HEK293 (cell line): Measurements from ENCODE around the gene KDSR.

Experiments used
- CTCF ChIA-PET: fragments of 350-600 bp; formaldehyde crosslinking; extraction: SDS; loops from one replicate; lab custom pipeline; 2021; ENCODE audit warnings: antibody characterized with exemption; lab: Yijun Ruan, JAX
- POLR2A ChIA-PET: fragments of 300-600 bp; formaldehyde crosslinking; extraction: SDS; loops from one replicate; lab custom pipeline; 2020; ENCODE audit warnings: antibody characterized with exemption, inconsistent platforms; lab: Yijun Ruan, JAX
- H3K27ac ChIP-seq: fragments of 200-500 bp; sonication (Bioruptor generic); 2 replicates; pipeline ENCODE4 v1.5.1; 2014; ENCODE audit warnings: low read depth, low read length, control low read depth, inconsistent platforms; ENCODE audit errors: extremely low read depth
- H3K36me3 ChIP-seq, 2 experiments: fragments of 200-500 bp in 1 of 2; sonication (Bioruptor generic) in 1 of 2; 1 replicate in 1 of 2; 2 replicates in 1 of 2; pipeline ENCODE4 v1.5.1; 2014 to 2017; ENCODE audit warnings: inconsistent platforms in 2 of 2, low read length in 2 of 2; ENCODE audit not compliant: control insufficient read depth in 2 of 2, insufficient read depth in 1 of 2
- H3K4me1 ChIP-seq: fragments of 200-500 bp; sonication (Bioruptor generic); 2 replicates; pipeline ENCODE4 v1.5.1; 2014; ENCODE audit warnings: mild to moderate bottlenecking, low read length, inconsistent platforms; ENCODE audit not compliant: control insufficient read depth, insufficient read depth
- H3K4me3 ChIP-seq: 2 replicates; pipeline ENCODE4 v1.5.1; 2011; ENCODE audit warnings: low read depth, mild to moderate bottlenecking, control low read depth, low read length, moderate library complexity
- H3K9me3 ChIP-seq: fragments of 200-500 bp; sonication (Bioruptor generic); 2 replicates; pipeline ENCODE4 v1.5.1; 2014; ENCODE audit warnings: low read depth, low read length, inconsistent platforms; ENCODE audit not compliant: control insufficient read depth, insufficient read depth
- GLIS1 ChIP-seq: fragments of 450-650 bp; formaldehyde crosslinking; IDR thresholded peaks from 2 replicates; pipeline ENCODE4 v1.5.1; 2016; ENCODE audit warnings: missing biosample characterization, missing genetic modification characterization
- KLF1 ChIP-seq: fragments of 450-650 bp; formaldehyde crosslinking; IDR thresholded peaks from 2 replicates; pipeline ENCODE4 v1.5.1; 2016; ENCODE audit warnings: missing biosample characterization, missing genetic modification characterization
- KLF9 ChIP-seq: fragments of 450-650 bp; formaldehyde crosslinking; IDR thresholded peaks from 2 replicates; pipeline ENCODE4 v1.5.1; 2016; ENCODE audit warnings: missing biosample characterization, missing genetic modification characterization, low read depth
- WT1 ChIP-seq: fragments of 450-650 bp; formaldehyde crosslinking; IDR thresholded peaks from 2 replicates; pipeline ENCODE4 v1.5.1; 2016; ENCODE audit warnings: missing biosample characterization, missing genetic modification characterization
- YY1 ChIP-seq: fragments of 450-650 bp; formaldehyde crosslinking; IDR thresholded peaks from 2 replicates; pipeline ENCODE4 v1.5.1; 2018; ENCODE audit warnings: missing biosample characterization, missing genetic modification characterization
- ZBTB20 ChIP-seq: fragments of 450-650 bp; formaldehyde crosslinking; IDR thresholded peaks from 2 replicates; pipeline ENCODE4 v1.5.1; 2016; ENCODE audit warnings: missing biosample characterization, missing genetic modification characterization
- ZBTB21 ChIP-seq: fragments of 450-650 bp; formaldehyde crosslinking; IDR thresholded peaks from 2 replicates; pipeline ENCODE4 v1.5.1; 2017; ENCODE audit warnings: missing biosample characterization, missing genetic modification characterization
- ZBTB48 ChIP-seq: fragments of 450-650 bp; formaldehyde crosslinking; IDR thresholded peaks from 2 replicates; pipeline ENCODE4 v1.5.1; 2016; ENCODE audit warnings: missing biosample characterization, missing genetic modification characterization
- ZFHX2 ChIP-seq: fragments of 450-650 bp; formaldehyde crosslinking; conservative IDR thresholded peaks from 2 replicates; pipeline ENCODE4 v1.5.1; 2016; ENCODE audit warnings: missing biosample characterization, missing genetic modification characterization
- ZNF184 ChIP-seq: fragments of 450-650 bp; IDR thresholded peaks from 2 replicates; pipeline ENCODE4 v1.5.1; 2018; ENCODE audit warnings: missing biosample characterization, mild to moderate bottlenecking, missing genetic modification characterization
- ZNF221 ChIP-seq: fragments of 450-650 bp; formaldehyde crosslinking; IDR thresholded peaks from 2 replicates; pipeline ENCODE4 v1.5.1; 2017; ENCODE audit warnings: missing biosample characterization, missing genetic modification characterization, borderline replicate concordance
- ZNF324 ChIP-seq: fragments of 450-650 bp; formaldehyde crosslinking; IDR thresholded peaks from 2 replicates; pipeline ENCODE4 v1.5.1; 2016; ENCODE audit warnings: missing biosample characterization, missing genetic modification characterization
- ZNF501 ChIP-seq: fragments of 450-650 bp; formaldehyde crosslinking; IDR thresholded peaks from 2 replicates; pipeline ENCODE4 v1.5.1; 2016; ENCODE audit warnings: missing biosample characterization, missing genetic modification characterization
- ZNF530 ChIP-seq: fragments of 450-650 bp; formaldehyde crosslinking; IDR thresholded peaks from 2 replicates; pipeline ENCODE4 v1.5.1; 2016; ENCODE audit warnings: low read depth, missing biosample characterization, missing genetic modification characterization
- ZNF558 ChIP-seq: fragments of 450-650 bp; formaldehyde crosslinking; IDR thresholded peaks from 2 replicates; pipeline ENCODE4 v1.5.1; 2016; ENCODE audit warnings: missing biosample characterization, missing genetic modification characterization
- ZNF561 ChIP-seq: fragments of 450-650 bp; IDR thresholded peaks from 2 replicates; pipeline ENCODE4 v1.5.1; 2018; ENCODE audit warnings: missing biosample characterization, missing genetic modification characterization, borderline replicate concordance
- TF ChIP-seq, protein P1 (sequence below): fragments of 450-650 bp; formaldehyde crosslinking; IDR thresholded peaks from 2 replicates; pipeline ENCODE4 v1.5.1; 2017; ENCODE audit warnings: missing biosample characterization, missing genetic modification characterization
- TF ChIP-seq, protein P2 (sequence below): fragments of 450-650 bp; formaldehyde crosslinking; IDR thresholded peaks from 2 replicates; pipeline ENCODE4 v1.5.1; 2016; ENCODE audit warnings: missing biosample characterization, missing genetic modification characterization
- TF ChIP-seq, protein P3 (sequence below): fragments of 450-650 bp; formaldehyde crosslinking; IDR thresholded peaks from 2 replicates; pipeline ENCODE4 v1.5.1; 2016; ENCODE audit warnings: missing biosample characterization, missing genetic modification characterization, borderline replicate concordance
- TF ChIP-seq, protein P4 (sequence below): fragments of 450-650 bp; formaldehyde crosslinking; IDR thresholded peaks from 2 replicates; pipeline ENCODE4 v1.5.1; 2016; ENCODE audit warnings: missing biosample characterization, missing genetic modification characterization
- TF ChIP-seq, protein P5 (sequence below): fragments of 450-650 bp; formaldehyde crosslinking; IDR thresholded peaks from 2 replicates; pipeline ENCODE4 v1.5.1; 2016; ENCODE audit warnings: missing biosample characterization, missing genetic modification characterization
- TF ChIP-seq, protein P6 (sequence below): fragments of 450-650 bp; formaldehyde crosslinking; IDR thresholded peaks from 2 replicates; pipeline ENCODE4 v1.5.1; 2016; ENCODE audit warnings: missing biosample characterization, missing genetic modification characterization

The KDSR gene, protein sequence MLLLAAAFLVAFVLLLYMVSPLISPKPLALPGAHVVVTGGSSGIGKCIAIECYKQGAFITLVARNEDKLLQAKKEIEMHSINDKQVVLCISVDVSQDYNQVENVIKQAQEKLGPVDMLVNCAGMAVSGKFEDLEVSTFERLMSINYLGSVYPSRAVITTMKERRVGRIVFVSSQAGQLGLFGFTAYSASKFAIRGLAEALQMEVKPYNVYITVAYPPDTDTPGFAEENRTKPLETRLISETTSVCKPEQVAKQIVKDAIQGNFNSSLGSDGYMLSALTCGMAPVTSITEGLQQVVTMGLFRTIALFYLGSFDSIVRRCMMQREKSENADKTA

DNA sequence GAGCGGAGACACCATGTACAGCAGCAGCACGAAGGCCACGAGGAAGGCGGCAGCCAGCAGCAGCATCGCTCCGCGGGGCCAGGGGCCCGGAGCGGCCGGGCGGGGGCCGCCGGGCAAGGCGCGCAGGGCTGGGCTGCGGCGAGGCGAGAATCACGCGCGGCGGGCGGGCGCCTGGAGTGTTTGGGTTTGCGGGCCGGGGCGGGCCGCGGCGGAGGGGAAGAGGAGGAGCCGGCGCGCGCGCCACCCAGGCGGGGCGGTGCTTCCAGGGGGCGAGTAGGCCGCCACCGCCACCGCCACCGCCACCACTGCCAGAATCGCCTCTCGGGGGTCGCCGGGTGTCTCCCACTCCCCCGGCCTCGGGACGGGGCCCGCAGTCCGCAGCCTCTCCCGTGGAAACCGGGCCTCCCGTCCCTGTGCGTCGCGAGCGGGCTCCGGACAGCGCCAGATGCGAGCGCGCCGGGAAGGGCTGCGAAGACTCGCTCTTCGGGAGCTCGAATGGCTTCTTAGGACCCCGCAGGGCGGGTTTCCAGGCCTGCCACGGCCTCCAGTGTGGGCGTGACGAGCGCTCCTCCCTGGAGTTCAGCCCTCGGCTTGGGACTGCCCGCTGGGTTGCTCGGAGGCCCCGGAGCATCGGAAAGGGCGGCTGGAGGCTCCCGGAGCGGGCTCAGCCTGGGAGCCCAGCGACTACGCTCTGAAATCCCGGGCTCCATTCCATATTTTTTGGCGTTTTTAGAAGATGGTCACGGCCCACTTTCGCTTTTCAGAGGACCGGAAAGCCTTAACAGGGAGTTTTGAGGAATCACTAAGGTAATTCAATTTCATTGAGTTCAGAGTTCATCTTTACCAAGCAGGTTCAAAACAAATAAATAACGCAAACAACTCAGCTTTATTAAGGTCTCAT, at the start of gene KDSR:
KDSR (minus strand) TSS at position 154 of the 901 bp plus-strand sequence; CDS start at position 66, 88 bp downstream.
- Histone ChIP-seq H3K4me3 (peak within 1 kb of the TSS; percentile 74), H3K27ac (peak within 1 kb of the TSS; percentile 95), H3K4me1 (peaks cover 7% of the 10 kb centered on the region; the same call in 1 of the 2 replicates), H3K36me3 (peaks cover 4% of the 10 kb centered on the region in 2 experiments), H3K9me3 (no peaks in the 10 kb centered on the region)
- ChIA-PET CTCF (interaction anchor here (0.6 to 1.0 kb wide), 3 partner anchors 72 to 1118 kb away, joined by 3 to 7 read pairs (median 4); no protein-coding TSS in a partner anchor), POLR2A (interaction anchor here (0.6 to 1.6 kb wide), 12 partner anchors 12 to 845 kb away, joined by 3 to 29 read pairs (median 4); partner anchors contain the start of genes VPS4B and ZCCHC2)
- TF ChIP-seq ZNF184 (tag by site-specific recombination) (peak; percentile 73; the same call in 1 of the 2 replicates), ZBTB48 (tag by site-specific recombination) (no peak), KLF1 (tag by site-specific recombination) (peak; percentile 78), ZNF324 (tag by site-specific recombination) (peak; percentile 85), GLIS1 (tag by site-specific recombination) (peak; percentile 86), ZNF561 (peak; percentile 81), ZBTB21 (tag by site-specific recombination) (0 out of 2 replicates have a peak, but pooled peaks have one; percentile 11), WT1 (tag by site-specific recombination) (peak; percentile 52), ZFHX2 (peak; percentile 90), KLF9 (tag by site-specific recombination) (peak; percentile 97), ZNF221 (no peak), ZBTB20 (tag by site-specific recombination) (peak; percentile 84), ZNF530 (tag by site-specific recombination) (no peak), ZNF501 (tag by site-specific recombination) (peak; percentile 94), ZNF558 (tag by site-specific recombination) (peak; percentile 74), YY1 (peak; percentile 62)
- TF ChIP-seq, protein P1, sequence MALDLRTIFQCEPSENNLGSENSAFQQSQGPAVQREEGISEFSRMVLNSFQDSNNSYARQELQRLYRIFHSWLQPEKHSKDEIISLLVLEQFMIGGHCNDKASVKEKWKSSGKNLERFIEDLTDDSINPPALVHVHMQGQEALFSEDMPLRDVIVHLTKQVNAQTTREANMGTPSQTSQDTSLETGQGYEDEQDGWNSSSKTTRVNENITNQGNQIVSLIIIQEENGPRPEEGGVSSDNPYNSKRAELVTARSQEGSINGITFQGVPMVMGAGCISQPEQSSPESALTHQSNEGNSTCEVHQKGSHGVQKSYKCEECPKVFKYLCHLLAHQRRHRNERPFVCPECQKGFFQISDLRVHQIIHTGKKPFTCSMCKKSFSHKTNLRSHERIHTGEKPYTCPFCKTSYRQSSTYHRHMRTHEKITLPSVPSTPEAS (tag by site-specific recombination), result 0 out of 2 replicates have a peak, but pooled peaks have one; percentile 27
- TF ChIP-seq, protein P2, sequence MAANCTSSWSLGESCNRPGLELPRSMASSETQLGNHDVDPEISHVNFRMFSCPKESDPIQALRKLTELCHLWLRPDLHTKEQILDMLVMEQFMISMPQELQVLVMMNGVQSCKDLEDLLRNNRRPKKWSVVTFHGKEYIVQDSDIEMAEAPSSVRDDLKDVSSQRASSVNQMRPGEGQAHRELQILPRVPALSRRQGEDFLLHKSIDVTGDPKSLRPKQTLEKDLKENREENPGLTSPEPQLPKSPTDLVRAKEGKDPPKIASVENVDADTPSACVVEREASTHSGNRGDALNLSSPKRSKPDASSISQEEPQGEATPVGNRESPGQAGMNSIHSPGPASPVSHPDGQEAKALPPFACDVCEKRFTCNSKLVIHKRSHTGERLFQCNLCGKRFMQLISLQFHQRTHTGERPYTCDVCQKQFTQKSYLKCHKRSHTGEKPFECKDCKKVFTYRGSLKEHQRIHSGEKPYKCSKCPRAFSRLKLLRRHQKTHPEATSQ (tag by site-specific recombination), result 0 out of 2 replicates have a peak, but pooled peaks have one; percentile 48
- TF ChIP-seq, protein P3, sequence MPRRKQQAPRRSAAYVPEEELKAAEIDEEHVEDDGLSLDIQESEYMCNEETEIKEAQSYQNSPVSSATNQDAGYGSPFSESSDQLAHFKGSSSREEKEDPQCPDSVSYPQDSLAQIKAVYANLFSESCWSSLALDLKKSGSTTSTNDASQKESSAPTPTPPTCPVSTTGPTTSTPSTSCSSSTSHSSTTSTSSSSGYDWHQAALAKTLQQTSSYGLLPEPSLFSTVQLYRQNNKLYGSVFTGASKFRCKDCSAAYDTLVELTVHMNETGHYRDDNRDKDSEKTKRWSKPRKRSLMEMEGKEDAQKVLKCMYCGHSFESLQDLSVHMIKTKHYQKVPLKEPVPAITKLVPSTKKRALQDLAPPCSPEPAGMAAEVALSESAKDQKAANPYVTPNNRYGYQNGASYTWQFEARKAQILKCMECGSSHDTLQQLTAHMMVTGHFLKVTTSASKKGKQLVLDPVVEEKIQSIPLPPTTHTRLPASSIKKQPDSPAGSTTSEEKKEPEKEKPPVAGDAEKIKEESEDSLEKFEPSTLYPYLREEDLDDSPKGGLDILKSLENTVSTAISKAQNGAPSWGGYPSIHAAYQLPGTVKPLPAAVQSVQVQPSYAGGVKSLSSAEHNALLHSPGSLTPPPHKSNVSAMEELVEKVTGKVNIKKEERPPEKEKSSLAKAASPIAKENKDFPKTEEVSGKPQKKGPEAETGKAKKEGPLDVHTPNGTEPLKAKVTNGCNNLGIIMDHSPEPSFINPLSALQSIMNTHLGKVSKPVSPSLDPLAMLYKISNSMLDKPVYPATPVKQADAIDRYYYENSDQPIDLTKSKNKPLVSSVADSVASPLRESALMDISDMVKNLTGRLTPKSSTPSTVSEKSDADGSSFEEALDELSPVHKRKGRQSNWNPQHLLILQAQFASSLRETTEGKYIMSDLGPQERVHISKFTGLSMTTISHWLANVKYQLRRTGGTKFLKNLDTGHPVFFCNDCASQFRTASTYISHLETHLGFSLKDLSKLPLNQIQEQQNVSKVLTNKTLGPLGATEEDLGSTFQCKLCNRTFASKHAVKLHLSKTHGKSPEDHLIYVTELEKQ (tag by site-specific recombination), result no peak
- TF ChIP-seq, protein P4, sequence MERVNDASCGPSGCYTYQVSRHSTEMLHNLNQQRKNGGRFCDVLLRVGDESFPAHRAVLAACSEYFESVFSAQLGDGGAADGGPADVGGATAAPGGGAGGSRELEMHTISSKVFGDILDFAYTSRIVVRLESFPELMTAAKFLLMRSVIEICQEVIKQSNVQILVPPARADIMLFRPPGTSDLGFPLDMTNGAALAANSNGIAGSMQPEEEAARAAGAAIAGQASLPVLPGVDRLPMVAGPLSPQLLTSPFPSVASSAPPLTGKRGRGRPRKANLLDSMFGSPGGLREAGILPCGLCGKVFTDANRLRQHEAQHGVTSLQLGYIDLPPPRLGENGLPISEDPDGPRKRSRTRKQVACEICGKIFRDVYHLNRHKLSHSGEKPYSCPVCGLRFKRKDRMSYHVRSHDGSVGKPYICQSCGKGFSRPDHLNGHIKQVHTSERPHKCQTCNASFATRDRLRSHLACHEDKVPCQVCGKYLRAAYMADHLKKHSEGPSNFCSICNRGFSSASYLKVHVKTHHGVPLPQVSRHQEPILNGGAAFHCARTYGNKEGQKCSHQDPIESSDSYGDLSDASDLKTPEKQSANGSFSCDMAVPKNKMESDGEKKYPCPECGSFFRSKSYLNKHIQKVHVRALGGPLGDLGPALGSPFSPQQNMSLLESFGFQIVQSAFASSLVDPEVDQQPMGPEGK (tag by site-specific recombination), result peak; percentile 74
- TF ChIP-seq, protein P5, sequence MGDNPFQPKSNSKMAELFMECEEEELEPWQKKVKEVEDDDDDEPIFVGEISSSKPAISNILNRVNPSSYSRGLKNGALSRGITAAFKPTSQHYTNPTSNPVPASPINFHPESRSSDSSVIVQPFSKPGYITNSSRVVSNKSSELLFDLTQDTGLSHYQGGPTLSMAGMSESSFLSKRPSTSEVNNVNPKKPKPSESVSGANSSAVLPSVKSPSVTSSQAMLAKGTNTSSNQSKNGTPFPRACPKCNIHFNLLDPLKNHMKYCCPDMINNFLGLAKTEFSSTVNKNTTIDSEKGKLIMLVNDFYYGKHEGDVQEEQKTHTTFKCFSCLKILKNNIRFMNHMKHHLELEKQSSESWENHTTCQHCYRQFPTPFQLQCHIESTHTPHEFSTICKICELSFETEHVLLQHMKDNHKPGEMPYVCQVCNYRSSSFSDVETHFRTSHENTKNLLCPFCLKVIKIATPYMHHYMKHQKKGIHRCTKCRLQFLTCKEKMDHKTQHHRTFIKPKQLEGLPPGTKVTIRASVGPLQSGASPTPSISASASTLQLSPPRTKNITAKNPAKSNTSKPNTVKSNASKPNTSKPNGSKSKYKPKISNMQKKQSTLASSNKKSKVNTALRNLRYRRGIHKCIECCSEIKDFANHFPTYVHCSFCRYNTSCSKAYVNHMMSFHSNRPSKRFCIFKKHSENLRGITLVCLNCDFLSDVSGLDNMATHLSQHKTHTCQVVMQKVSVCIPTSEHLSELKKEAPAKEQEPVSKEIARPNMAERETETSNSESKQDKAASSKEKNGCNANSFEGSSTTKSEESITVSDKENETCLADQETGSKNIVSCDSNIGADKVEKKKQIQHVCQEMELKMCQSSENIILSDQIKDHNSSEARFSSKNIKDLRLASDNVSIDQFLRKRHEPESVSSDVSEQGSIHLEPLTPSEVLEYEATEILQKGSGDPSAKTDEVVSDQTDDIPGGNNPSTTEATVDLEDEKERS (tag by site-specific recombination), result peak; percentile 61; the same call in 1 of the 2 replicates
- TF ChIP-seq, protein P6, sequence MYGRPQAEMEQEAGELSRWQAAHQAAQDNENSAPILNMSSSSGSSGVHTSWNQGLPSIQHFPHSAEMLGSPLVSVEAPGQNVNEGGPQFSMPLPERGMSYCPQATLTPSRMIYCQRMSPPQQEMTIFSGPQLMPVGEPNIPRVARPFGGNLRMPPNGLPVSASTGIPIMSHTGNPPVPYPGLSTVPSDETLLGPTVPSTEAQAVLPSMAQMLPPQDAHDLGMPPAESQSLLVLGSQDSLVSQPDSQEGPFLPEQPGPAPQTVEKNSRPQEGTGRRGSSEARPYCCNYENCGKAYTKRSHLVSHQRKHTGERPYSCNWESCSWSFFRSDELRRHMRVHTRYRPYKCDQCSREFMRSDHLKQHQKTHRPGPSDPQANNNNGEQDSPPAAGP, result peak; percentile 83
